Large intestine (tissue), 3 donors: Measurements from ENCODE around the gene KMT5B. TPM values are rescaled to one million over a fixed set of nuclear protein-coding genes. Genes with fewer than 3 reads are reported as not detected.

Experiments used
- DNase-seq, 2 donors: peaks; one replicate each; pipeline versions ENCODE4 v3.0.0 to v3.0.0-alpha.2; 2013
- H3K27ac ChIP-seq: one replicate; pipeline ENCODE4 v1.5.1; 2013; ENCODE audit warnings: low read length
- H3K27me3 ChIP-seq: 2 replicates; pipeline ENCODE4 v1.6.1; 2013; ENCODE audit warnings: low read length; ENCODE audit not compliant: control insufficient read depth, insufficient read depth
- H3K36me3 ChIP-seq: 2 replicates; pipeline ENCODE4 v1.6.1; 2013; ENCODE audit warnings: low read length; ENCODE audit not compliant: control insufficient read depth, insufficient read depth
- H3K4me1 ChIP-seq: one replicate; pipeline ENCODE4 v1.6.1; 2013; ENCODE audit warnings: low read length; ENCODE audit not compliant: control insufficient read depth, insufficient read depth
- H3K4me3 ChIP-seq: one replicate; pipeline ENCODE4 v1.5.1; 2013; ENCODE audit warnings: low read length
- H3K9me3 ChIP-seq: one replicate; pipeline ENCODE4 v1.6.1; 2013; ENCODE audit warnings: mild to moderate bottlenecking, low read depth, low read length, moderate library complexity; ENCODE audit not compliant: control insufficient read depth
- WGBS: methylation state at CpG from one replicate; pipeline ENCODE4 v1.1.5; 2013; ENCODE audit warnings: low lambda C conversion rate; ENCODE audit not compliant: insufficient coverage; 5-methylcytosine and 5-hydroxymethylcytosine counted together
- polyA plus RNA-seq: library from polyadenylated mRNA; unstranded; fragments of 120-200 nt; gene quantifications from one replicate; pipeline ENCODE4 v1.2.1, GENCODE V29; 2013

KMT5B gene
- polyA plus RNA-seq, 1 donor: 52.9 TPM

DNA sequence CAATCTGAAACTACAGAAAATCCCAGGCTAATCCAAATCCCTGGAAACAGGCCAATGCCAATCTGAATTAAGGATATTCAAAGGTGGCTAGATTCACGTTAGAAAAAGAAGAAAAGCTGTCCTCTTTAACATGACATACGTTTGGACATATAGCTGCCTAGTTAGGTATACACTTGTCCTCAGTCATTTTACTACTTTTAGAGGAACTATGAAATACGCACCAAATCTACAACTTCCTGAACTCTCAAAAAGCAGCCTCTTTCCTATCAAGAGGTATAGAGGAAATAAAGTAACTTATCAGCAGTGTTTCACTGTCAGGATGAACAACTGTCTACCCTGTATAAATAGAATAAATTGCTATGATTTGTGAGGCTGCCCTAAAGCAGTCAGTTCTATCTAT lies 24.0 kb downstream of the KMT5B start:
- Histone ChIP-seq H3K27me3 (no peaks in the 10 kb centered on the region), H3K36me3 (peaks cover 29% of the 10 kb centered on the region), H3K27ac (no peak overlapping the region), H3K4me1 (no peaks in the 10 kb centered on the region), H3K4me3 (no peak overlapping the region), H3K9me3 (no peaks in the 10 kb centered on the region)
- no peak for DNase-seq
- 79% methylated on average over 3 of the region's 3 CpGs for WGBS

DNA sequence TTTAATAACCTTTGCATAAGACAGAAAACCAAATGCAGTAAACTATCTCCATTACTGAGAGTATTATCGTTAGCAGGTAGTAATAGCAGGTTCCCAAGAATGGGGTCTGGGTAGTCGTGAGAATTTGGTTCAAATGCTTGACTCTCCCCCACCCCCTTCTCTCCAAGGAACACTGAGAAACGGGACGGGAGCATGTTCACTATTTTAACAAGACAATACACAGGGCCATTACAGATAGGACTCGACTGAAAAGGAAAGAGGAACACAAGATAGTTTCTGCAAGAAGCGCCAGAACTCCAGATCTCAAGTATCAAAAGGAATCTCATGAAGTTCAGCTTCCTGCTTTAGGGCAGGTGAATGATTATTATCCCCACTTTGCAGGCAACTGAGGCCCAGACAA lies 27.0 kb downstream of the KMT5B start:
- Histone ChIP-seq H3K4me3 (no peak overlapping the region), H3K9me3 (no peaks in the 10 kb centered on the region), H3K4me1 (no peaks in the 10 kb centered on the region), H3K27ac (no peak overlapping the region), H3K27me3 (no peaks in the 10 kb centered on the region), H3K36me3 (peaks cover 46% of the 10 kb centered on the region)
- no peak for DNase-seq
- no CpG with 5 or more reads among the region's 6 CpGs for WGBS

DNA sequence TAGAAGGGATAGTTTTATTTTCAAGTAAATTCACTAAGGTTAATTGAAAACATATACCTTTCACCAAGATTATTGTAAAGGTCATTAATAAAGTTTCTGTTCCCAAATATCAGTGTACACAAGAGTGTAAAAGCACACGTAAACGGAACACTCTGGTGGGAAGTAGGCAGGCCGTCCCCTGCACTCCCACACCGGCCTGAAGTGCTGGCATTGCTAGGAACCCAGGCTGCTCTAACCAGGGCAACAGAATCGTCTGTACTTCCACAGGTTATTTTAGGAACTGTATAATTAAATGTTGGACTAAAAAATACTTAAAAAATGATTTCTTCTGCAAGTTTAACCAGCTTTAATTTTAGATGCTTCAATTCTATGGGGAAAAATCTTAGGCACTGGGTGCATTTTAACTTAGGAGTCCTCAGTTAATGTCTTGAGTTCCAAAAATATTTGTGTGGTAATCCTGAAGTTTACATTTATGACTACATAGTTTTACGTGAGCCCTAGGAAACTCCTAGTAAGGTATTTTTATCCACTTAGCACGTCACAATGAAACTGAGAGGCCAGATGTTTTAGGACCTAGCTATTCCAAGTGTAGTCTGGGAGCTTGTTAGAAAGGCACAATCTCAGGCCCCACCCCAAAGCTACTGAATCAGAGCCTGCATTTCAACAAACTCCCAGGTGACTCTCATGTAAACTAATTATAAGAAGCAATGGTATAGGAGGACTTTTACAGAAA lies 31.2 kb downstream of the KMT5B start:
- no peak overlapping the region for H3K27ac ChIP-seq
- DNase-seq: no peak
- no peaks in the 10 kb centered on the region for H3K27me3 ChIP-seq
- no peak overlapping the region for H3K4me3 ChIP-seq
- no peaks in the 10 kb centered on the region for H3K4me1 ChIP-seq
- H3K9me3 ChIP-seq: no peaks in the 10 kb centered on the region
- WGBS: no CpG with 5 or more reads among the region's 7 CpGs
- H3K36me3 ChIP-seq: peaks cover 59% of the 10 kb centered on the region

GRCh38 chr11:68179847-68180246 lies 33.2 kb downstream of the KMT5B start:
- WGBS: no CpG with 5 or more reads among the region's 2 CpGs
- DNase-seq: no peak
- H3K36me3 ChIP-seq: peaks cover 54% of the 10 kb centered on the region
- no peaks in the 10 kb centered on the region for H3K4me1 ChIP-seq
- no peak overlapping the region for H3K27ac ChIP-seq
- H3K4me3 ChIP-seq: no peak overlapping the region
- H3K27me3 ChIP-seq: no peaks in the 10 kb centered on the region
- no peaks in the 10 kb centered on the region for H3K9me3 ChIP-seq

- peaks cover 61% of the 10 kb centered on the region for H3K36me3 ChIP-seq
- DNase-seq: peak in 1 of 2 donors; percentile 45
- WGBS: no CpG with 5 or more reads among the region's 5 CpGs
These were observed 35.2 kb downstream of the KMT5B start for GRCh38 chr11:68177877-68178276.

GRCh38 chr11:68173926-68174325 lies 39.2 kb downstream of the KMT5B start:
- Histone ChIP-seq H3K36me3 (peaks cover 78% of the 10 kb centered on the region), H3K4me3 (no peak overlapping the region), H3K27me3 (no peaks in the 10 kb centered on the region), H3K27ac (no peak overlapping the region), H3K9me3 (no peaks in the 10 kb centered on the region), H3K4me1 (no peaks in the 10 kb centered on the region)
- no peak for DNase-seq
- WGBS: no CpG with 5 or more reads among the region's 4 CpGs

More at GRCh38 chr11:68177877-68178276, 35.2 kb downstream of the KMT5B start:
- H3K27ac ChIP-seq: no peak overlapping the region
- no peak overlapping the region for H3K4me3 ChIP-seq
- no peaks in the 10 kb centered on the region for H3K9me3 ChIP-seq
- no peaks in the 10 kb centered on the region for H3K4me1 ChIP-seq
- no peaks in the 10 kb centered on the region for H3K27me3 ChIP-seq

- Histone ChIP-seq H3K4me3 (no peak overlapping the region), H3K4me1 (no peaks in the 10 kb centered on the region), H3K36me3 (peaks cover 84% of the 10 kb centered on the region), H3K9me3 (no peaks in the 10 kb centered on the region), H3K27me3 (no peaks in the 10 kb centered on the region), H3K27ac (no peak overlapping the region)
- DNase-seq: no peak
These were observed 43.7 kb downstream of the KMT5B start for GRCh38 chr11:68169442-68169841.

GRCh38 chr11:68168694-68169093 lies 44.4 kb downstream of the KMT5B start:
- DNase-seq: no peak
- H3K4me3 ChIP-seq: no peak overlapping the region
- WGBS: 100% methylated on average over 1 of the region's 5 CpGs
- H3K9me3 ChIP-seq: no peaks in the 10 kb centered on the region
- H3K27ac ChIP-seq: no peak overlapping the region
- H3K4me1 ChIP-seq: no peaks in the 10 kb centered on the region
- no peaks in the 10 kb centered on the region for H3K27me3 ChIP-seq
- H3K36me3 ChIP-seq: peaks cover 84% of the 10 kb centered on the region

DNA sequence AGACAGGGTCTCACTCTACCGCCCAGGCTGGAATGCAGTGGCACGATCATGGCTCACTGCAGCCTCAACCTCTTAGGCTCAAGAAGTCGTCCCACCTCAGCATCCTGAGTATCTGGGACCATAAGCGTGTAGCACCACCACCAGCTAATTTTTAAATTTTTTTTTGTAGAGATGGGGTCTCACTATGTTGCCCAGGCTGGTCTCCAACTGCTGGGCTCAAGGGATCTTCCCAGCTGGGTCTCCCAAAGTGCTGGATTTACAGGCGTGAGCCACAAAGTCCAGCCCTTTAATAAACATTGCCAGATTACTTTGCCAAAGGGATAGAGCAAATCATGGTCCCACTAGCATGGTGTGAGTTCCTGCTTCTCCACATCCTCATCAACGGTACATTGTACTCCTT lies 45.6 kb downstream of the KMT5B start:
- DNase-seq: no peak
- Histone ChIP-seq H3K4me1 (no peaks in the 10 kb centered on the region), H3K36me3 (peaks cover 80% of the 10 kb centered on the region), H3K4me3 (no peak overlapping the region), H3K27me3 (no peaks in the 10 kb centered on the region), H3K27ac (no peak overlapping the region), H3K9me3 (no peaks in the 10 kb centered on the region)
- WGBS: no CpG with 5 or more reads among the region's 6 CpGs

GRCh38 chr11:68166969-68167368 lies 46.1 kb downstream of the KMT5B start:
- H3K27me3 ChIP-seq: no peaks in the 10 kb centered on the region
- H3K4me1 ChIP-seq: no peaks in the 10 kb centered on the region
- DNase-seq: no peak
- no peak overlapping the region for H3K27ac ChIP-seq
- H3K9me3 ChIP-seq: no peaks in the 10 kb centered on the region
- H3K4me3 ChIP-seq: no peak overlapping the region
- peaks cover 76% of the 10 kb centered on the region for H3K36me3 ChIP-seq
- WGBS: 25% methylated on average over 2 of the region's 4 CpGs

GRCh38 chr11:68165601-68166000 lies 47.5 kb downstream of the KMT5B start:
- DNase-seq: no peak
- WGBS: no CpG with 5 or more reads among the region's 4 CpGs
- peaks cover 70% of the 10 kb centered on the region for H3K36me3 ChIP-seq
- no peaks in the 10 kb centered on the region for H3K9me3 ChIP-seq
- no peaks in the 10 kb centered on the region for H3K4me1 ChIP-seq
- no peak overlapping the region for H3K4me3 ChIP-seq
- no peak overlapping the region for H3K27ac ChIP-seq
- H3K27me3 ChIP-seq: no peaks in the 10 kb centered on the region
